GM20000 (cell line): ENCODE measurements around the gene FAM20C.

Source experiments
- DNase-seq: peaks from one replicate; pipeline ENCODE4 v3.0.0; 2012; ENCODE audit warnings: low spot score
- TF ChIP-seq, protein P1 (sequence below): IDR thresholded peaks from 2 replicates; pipeline ENCODE4 v1.5.1; 2012; ENCODE audit warnings: mild to moderate bottlenecking, control low read depth; ENCODE audit errors: extremely low read depth, missing control alignments

The FAM20C gene

GRCh38 chr7:252216-252965, 60.0 kb downstream of the FAM20C start:
- TF ChIP-seq, protein P1, sequence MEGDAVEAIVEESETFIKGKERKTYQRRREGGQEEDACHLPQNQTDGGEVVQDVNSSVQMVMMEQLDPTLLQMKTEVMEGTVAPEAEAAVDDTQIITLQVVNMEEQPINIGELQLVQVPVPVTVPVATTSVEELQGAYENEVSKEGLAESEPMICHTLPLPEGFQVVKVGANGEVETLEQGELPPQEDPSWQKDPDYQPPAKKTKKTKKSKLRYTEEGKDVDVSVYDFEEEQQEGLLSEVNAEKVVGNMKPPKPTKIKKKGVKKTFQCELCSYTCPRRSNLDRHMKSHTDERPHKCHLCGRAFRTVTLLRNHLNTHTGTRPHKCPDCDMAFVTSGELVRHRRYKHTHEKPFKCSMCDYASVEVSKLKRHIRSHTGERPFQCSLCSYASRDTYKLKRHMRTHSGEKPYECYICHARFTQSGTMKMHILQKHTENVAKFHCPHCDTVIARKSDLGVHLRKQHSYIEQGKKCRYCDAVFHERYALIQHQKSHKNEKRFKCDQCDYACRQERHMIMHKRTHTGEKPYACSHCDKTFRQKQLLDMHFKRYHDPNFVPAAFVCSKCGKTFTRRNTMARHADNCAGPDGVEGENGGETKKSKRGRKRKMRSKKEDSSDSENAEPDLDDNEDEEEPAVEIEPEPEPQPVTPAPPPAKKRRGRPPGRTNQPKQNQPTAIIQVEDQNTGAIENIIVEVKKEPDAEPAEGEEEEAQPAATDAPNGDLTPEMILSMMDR, result no peak
- DNase-seq, result no peak

- no peak for DNase-seq
- TF ChIP-seq, protein P1, result no peak
Measured at GRCh38 chr7:252981-253380, 60.6 kb downstream of the FAM20C start.

GRCh38 chr7:253581-254336, 61.4 kb downstream of the FAM20C start:
- TF ChIP-seq, protein P1, result no peak
- no peak for DNase-seq

- TF ChIP-seq, protein P1, result no peak
- DNase-seq, result no peak
Measured at GRCh38 chr7:254337-255037, 62.1 kb downstream of the FAM20C start.

DNA sequence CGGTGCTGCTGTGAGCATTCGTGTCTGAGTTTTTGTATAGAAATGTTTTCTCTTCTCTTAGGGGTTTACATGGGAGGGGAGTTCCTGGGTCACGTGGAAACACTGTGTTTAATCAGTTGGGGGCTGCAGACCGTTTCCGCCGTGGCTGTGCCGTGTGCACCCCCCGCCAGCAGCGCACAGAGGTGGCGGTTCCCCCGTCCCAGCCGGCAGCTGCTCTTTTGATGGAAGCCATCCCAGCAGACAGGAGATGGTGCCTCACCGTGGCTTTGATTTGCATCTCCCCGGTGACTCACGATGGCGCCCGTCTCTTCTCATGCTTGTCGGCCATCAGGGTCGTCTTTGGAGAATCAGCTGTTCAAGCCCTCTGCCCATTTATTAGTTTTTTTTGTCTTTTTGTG, 62.7 kb downstream of the FAM20C start:
- TF ChIP-seq, protein P1, result no peak
- no peak for DNase-seq

- no peak for DNase-seq
- TF ChIP-seq, protein P1, result no peak
Measured at GRCh38 chr7:255721-256361, 63.5 kb downstream of the FAM20C start.
